HepG2 (cell line): ENCODE data around the gene TTC22. TPM values are rescaled to one million over a fixed set of nuclear protein-coding genes. Genes with fewer than 3 reads are reported as not detected.

Experiments used
- ARID3A ChIP-seq: IDR thresholded peaks from 2 replicates; pipeline ENCODE4 v1.6.1; 2012; ENCODE audit warnings: low read depth, low read length, improper control_type of control experiment
- ATF7-NPFF ChIP-seq: sonication (generic); formaldehyde crosslinking; IDR thresholded peaks from 2 replicates; pipeline ENCODE4 v1.8.1; 2023; ENCODE audit warnings: mild to moderate bottlenecking, low read depth, missing genetic modification reagents, moderate library complexity
- DNMT1 ChIP-seq: sonication (generic); formaldehyde crosslinking; IDR thresholded peaks from 2 replicates; pipeline ENCODE4 v1.5.1; 2020; ENCODE audit warnings: mild to moderate bottlenecking, missing genetic modification reagents
- E2F1 ChIP-seq: sonication (generic); formaldehyde crosslinking; IDR thresholded peaks from 2 replicates; pipeline ENCODE4 v1.5.0; 2020; ENCODE audit warnings: missing genetic modification reagents
- HOXD1 ChIP-seq: sonication (generic); formaldehyde crosslinking; IDR thresholded peaks from 2 replicates; pipeline ENCODE4 v1.5.0; 2020; ENCODE audit warnings: missing genetic modification reagents
- JUND ChIP-seq: sonication (generic); formaldehyde crosslinking; IDR thresholded peaks from 2 replicates; pipeline ENCODE4 v1.8.0; 2022; ENCODE audit warnings: mild to moderate bottlenecking, missing genetic modification reagents
- KMT2A ChIP-seq: sonication (generic); formaldehyde crosslinking; IDR thresholded peaks from 2 replicates; pipeline ENCODE4 v1.4.0; 2020; ENCODE audit warnings: missing genetic modification reagents
- NFATC3 ChIP-seq: sonication (generic); formaldehyde crosslinking; IDR thresholded peaks from 2 replicates; pipeline ENCODE4 v1.5.1; 2020; ENCODE audit warnings: mild to moderate bottlenecking, missing genetic modification reagents
- THAP9 ChIP-seq: sonication (generic); formaldehyde crosslinking; IDR thresholded peaks from 2 replicates; pipeline ENCODE4; 2020; ENCODE audit warnings: missing genetic modification reagents, mild to moderate bottlenecking, borderline replicate concordance
- ZNF414 ChIP-seq: sonication (generic); formaldehyde crosslinking; IDR thresholded peaks from 2 replicates; pipeline ENCODE4 v1.5.0; 2020; ENCODE audit warnings: missing genetic modification reagents
- ZNF687 ChIP-seq: sonication (generic); formaldehyde crosslinking; IDR thresholded peaks from 2 replicates; pipeline ENCODE4 v1.5.1; 2020; ENCODE audit warnings: mild to moderate bottlenecking, missing genetic modification reagents, moderate library complexity
- ZNF773 ChIP-seq: sonication (generic); formaldehyde crosslinking; IDR thresholded peaks from 2 replicates; pipeline ENCODE4 v1.4.0; 2020; ENCODE audit warnings: missing genetic modification reagents, borderline replicate concordance
- ZSCAN12 ChIP-seq: sonication (generic); formaldehyde crosslinking; IDR thresholded peaks from 2 replicates; pipeline ENCODE4 v1.9.0; 2021; ENCODE audit warnings: mild to moderate bottlenecking, missing genetic modification reagents
- ZXDC ChIP-seq: sonication (generic); formaldehyde crosslinking; IDR thresholded peaks from 2 replicates; pipeline ENCODE4 v1.5.0; 2020; ENCODE audit warnings: mild to moderate bottlenecking, missing genetic modification reagents
- polyA plus RNA-seq, 8 experiments: library from polyadenylated mRNA; depleted of rRNA in 3 of 8; stranded (reverse) in 7 of 8; unstranded in 1 of 8; fragments of >200 nt; fragmentation: Illumina TruSeq in 4 of 8; extraction: Trizol in 4 of 8; gene quantifications; 2 replicates each; pipeline versions ENCODE4 v1.2.1 to v1.2.3, GENCODE V29; 2011 to 2016; ENCODE audit warnings: low read depth in 4 of 8, missing spikeins in 1 of 8, mixed read lengths in 1 of 8; ENCODE audit not compliant: insufficient read depth in 1 of 8
- total RNA-seq, 5 experiments: library from RNA; depleted of rRNA; stranded (reverse); fragments of >200 nt; fragmentation: Illumina TruSeq; extraction: Trizol; gene quantifications; 2 replicates each; pipeline ENCODE4 v1.2.3, GENCODE V29; 2016; ENCODE audit warnings: low read depth in 1 of 5

The TTC22 gene
- total and polyA plus RNA-seq, 2 of the 13 experiments (the other 11 are each of a cell fraction or from before 2014, with no cell fraction given) = not detected

- TF ChIP-seq E2F1 (CRISPR knock-in tag) (peak; percentile 83), ZSCAN12 (CRISPR knock-in tag) (no peak), KMT2A (CRISPR knock-in tag) (0 out of 2 replicates have a peak, but pooled peaks have one; percentile 41), ATF7-NPFF (CRISPR knock-in tag) (0 out of 2 replicates have a peak, but pooled peaks have one; percentile 43), ARID3A (no peak), ZNF414 (no peak), THAP9 (CRISPR knock-in tag) (peak; percentile 69; the same call in 1 of the 2 replicates), JUND (CRISPR knock-in tag) (0 out of 2 replicates have a peak, but pooled peaks have one; percentile 5), HOXD1 (0 out of 2 replicates have a peak, but pooled peaks have one; percentile 14), NFATC3 (CRISPR knock-in tag) (no peak), DNMT1 (CRISPR knock-in tag) (no peak), ZXDC (no peak), ZNF773 (CRISPR knock-in tag) (no peak), ZNF687 (CRISPR knock-in tag) (peak; percentile 89)
Observed at GRCh38 chr1:54764133-54764921, 36.8 kb downstream of the TTC22 start, which contains the start of gene PARS2 (continued).
